ENCODE measurements around the gene ASCC3.

ASCC3 gene

DNA sequence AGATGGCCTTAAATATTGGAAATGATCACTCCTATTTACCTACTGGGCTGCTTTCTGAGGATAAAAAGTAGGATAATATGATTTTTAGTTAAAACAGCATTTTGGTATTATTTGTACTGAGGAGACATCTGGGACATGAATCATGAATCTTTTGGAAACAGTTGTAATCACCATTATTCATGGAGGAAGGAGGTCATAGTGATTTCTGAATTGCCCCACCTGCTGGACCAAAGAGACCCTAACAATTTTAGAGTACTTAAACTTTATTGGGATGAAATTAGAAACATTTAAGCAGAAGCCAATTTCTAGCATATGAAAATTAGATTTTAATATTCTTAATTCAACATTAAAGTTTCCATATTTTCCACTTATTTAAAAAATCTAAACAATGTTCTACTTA is 308.0 kb downstream of the ASCC3 start:
- DNase-seq = no peak

DNA sequence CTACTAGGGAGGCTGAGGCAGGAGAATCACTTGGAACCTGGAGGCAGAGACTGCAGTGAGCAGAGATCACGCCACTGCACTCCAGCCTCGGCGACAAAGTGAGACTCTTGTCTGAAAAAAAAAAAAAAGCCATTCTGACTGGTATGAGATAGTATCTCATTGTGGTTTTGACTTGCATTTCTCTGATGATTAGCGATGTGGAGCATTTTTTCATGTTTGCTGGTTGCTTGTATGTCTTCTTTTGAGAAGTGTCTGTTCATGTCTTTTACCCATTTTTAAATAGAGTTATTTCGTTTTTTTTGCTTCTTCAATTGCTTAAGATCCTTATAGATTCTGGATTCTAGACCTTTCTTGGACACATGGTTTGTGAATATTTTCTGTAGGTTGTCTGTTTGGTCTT is 312.9 kb downstream of the ASCC3 start:
- DNase-seq = no peak

DNA sequence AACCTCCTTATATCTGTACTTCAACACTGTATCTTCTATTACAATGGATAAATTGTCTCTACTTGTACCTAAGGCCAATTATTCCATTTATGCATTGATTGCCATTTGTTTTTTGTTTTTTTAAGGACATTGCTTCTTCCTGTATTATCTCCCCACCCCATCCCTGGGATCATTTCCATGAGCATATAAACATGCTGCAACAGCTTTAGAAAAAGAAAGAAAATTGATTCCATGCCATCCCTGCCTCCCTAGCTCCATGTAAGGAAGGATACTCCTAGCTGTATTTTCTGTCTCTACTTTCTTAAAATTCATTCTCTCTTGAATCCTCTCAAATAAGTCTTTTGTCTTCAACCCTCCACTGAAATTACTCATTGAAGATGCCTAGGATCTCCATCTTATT is 314.6 kb downstream of the ASCC3 start:
- DNase-seq = no peak

DNA sequence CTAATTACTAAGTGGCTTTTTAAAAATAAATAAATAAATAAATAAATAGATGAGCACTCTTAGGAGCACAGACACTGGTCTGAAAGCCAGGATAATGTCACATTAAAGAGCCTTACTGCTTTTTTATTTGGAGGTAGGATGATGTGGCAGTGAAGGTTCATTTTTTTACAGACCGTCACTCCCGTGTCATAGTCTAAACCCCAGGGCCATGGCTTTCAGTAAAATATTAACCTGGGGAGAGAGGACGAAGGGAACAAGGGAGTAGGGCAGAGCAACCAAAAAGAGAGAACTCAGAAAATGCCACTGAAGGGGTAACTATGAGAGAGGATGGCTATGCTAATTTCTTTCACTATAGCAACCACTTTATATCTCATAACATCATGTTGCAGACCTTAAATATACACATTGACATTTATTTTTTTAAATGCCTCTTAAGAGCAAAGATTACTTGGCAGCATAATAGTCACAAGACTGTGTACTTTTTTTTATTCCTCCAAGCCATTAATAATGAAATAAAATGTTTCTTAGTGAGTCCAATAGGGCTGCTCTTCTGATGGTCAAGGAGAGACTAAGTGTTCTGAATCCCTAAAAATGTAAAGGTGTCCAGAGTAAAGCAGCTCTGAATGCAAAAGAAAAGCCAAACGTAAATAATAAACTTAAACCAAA is 315.6 kb downstream of the ASCC3 start:
- no peak for DNase-seq

DNA sequence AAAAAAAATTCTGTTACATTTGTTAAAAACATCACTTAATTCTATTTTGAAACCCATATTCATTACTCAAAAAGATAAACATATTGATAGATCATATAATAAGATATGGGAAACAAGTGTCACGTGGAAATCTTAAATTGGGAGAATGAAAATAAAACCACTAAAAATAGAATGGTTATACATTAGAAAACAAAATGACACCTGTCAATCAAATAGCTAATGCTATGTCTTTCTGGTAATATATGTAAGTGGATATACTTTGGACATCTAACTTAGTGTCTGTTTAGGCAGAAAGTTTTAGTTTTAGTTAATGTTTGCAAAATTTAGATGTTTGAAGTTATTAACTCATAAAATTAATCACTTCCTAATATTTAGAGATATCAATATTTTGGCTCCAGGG is 321.3 kb downstream of the ASCC3 start:
- DNase-seq = no peak

DNA sequence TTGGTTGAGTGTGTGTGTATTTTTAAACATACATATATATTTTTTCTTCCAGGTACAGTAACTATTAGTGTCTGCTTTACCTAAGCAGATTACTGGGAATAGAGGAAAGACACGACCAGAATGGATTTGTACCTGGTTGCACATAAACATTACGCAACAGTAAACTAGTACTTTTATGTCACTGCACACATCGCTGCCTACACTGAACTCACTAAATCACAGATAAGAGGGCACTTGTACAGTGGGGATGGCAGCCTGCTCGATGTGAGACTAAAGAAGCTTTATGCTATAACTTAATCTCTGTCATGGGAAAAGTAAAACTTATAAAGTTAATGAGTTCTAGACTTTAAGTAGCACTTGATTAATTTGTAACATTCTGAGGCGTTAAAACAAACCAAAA is 326.9 kb downstream of the ASCC3 start:
- no peak for DNase-seq

DNA sequence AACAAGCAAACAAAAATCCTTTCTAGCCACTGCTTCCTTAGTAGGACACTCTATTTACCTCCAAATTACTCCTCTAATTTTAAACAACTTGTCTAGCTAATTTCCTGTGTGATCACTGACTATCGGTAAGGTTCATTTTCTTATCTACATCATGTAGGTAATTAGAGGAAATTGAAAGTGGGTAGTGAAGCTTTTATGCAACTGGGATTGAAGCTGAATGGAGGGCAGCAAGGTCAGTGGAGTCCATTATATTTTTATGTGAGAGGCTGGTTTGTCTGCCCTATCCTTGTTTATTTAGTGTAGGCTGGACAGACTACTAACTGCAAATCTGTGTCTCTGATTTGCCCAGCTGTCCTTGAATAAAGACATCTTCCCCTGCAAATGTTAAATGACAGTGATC is 327.9 kb downstream of the ASCC3 start:
- no peak for DNase-seq

DNA sequence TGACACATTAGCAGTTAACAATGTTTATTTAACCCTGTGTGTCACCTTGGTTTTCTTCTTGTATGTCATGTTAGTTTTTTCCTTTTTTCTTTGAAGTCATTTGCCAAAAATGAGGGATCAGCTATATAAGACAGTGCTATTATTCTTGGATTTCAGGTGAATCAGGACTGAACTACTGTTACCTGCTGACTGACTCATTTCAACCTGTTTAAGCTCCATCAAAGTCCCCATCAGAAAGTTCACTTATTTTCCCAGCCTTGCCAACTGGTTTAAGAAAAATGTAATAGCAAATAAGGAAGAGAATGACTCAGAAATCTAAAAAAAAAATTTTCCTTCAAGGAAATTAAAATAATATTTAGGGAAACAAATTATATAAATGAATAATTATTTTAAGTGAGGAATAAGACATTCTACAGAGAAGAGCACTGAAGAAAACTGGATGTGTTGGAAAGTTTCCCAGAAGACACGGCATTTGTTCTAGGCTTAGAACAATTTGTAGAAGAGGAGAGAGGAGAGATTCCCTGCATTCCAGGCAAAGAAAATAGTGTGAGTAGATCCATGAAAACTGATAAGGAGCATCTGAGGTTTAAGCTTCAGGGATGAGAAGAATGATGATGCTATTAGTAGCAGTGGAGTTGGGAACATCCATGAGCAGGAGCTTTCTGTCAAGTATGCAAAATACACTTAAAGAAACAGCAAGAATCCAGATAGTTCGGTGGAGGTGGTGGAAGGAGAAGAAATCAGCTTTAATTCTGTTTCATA is 331.5 kb downstream of the ASCC3 start:
- DNase-seq = no peak

DNA sequence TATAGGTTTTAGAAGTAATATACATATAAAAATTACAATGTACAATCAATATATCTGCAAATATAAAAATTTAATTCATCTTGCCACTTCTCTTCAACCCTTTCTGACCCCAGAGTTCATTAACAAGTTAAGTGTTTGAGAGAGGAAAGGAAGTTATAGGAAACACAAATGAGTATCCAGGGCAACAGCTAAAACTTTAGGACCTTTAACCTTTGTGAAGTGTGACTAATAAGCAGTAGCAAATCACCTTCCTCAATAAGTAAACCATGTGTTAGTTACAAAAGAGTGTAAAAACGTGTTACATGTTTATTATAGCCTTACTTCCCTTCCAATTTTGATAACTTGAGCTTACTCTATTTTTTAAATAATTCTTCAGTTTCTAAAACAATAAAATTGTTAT is 343.0 kb downstream of the ASCC3 start:
- DNase-seq = no peak

DNA sequence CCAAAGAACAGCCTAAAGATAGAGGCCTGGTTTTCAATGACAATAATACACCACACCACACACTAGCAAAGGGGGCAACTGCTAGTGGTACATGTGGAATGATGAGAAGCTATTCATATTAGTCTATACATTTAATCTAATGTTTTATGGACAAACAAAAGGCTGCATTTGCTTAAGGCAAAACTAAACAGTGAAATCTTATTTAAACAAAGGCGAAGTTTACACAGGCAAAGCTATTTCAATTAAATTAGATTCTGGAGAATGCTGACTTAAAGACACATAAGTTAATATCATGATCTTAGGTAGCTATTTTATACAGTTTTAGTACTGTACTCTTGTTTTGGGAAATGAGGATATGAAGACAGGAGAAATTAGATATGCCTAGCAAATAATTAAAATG is 362.5 kb downstream of the ASCC3 start:
- no peak for DNase-seq

DNA sequence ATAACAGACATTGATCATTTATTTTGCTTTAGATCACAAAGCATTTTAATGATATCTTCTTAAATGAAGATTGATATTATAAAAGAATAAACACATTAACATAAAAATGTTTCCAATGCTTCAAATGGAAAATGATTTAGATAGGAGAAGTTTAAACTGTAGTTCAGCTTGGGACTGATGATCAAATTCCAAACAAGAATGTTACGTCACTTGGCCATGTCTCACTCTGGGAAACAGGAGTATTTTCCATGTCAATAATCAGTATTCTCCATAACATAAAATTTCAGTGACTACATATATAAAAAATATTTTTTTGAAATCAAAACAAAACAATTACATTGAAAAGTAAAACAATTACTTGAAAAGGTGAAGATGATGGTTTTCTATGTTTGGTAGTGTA is 363.5 kb downstream of the ASCC3 start:
- no peak for DNase-seq

DNA sequence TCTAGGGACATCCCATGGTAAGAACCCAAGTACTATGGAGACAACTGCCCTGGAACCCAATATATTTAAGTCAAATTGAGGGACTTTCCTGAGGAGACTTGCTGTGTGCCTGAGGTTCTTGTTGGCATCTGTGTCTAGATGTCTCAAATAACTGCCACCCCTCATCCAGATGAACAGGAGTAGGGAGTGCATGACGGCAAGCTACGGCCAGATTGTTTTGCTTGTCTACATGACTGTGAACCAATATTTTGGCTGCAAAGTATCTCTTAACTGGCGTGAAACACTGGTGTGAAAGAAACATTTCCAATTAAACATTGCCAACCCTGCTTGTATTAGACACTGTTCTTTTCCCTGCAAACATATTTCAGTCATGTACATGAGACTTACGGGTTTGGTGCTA is 364.0 kb downstream of the ASCC3 start:
- DNase-seq = no peak

DNA sequence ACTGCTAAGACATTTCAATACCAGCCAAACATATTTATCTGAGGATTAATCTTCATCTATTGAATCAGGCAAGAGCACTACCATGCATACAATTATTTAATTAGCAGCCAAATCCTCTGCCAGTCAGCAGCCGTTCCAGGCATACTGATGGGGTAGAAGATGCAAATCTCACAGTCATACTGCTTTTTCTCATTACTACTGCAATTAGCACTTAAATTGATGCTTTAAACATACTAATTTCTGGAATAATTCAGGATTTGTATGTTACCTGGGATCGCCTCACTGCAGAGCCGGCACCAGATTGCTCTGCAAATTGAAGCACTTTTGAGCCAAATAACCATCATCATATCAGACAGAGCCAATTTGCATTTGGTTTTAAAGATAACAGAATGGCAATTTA is 366.5 kb downstream of the ASCC3 start:
- DNase-seq = no peak

DNA sequence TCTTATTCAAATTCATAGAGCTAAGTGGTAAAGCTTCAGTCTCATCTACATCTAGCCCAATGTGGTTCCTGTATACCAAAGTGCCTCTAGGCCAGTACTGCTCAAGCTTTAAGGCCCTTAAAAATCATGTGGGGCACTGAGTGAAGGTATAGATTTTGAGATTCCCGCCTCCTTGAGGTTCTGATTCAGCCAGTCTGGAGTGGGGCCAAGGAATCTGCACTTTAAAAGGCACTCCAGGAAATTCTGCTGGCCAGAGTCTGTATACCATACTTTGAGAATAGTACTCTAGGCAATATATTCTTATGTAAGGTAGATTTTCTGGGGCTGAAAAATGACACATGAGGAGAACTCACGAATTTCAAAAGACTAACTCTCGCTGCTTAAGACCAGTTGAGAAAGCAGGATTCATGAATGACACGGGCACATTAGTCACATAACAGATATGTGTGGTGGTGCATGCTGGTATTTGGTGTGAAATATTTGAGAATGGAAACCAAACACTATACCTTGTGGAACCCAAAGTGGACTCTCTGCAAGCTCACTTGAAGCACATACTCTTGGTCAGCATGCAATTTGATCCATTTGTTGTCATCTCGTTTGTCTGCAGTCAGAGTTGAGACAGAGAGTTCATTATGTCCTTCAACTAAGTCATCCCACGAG is 368.8 kb downstream of the ASCC3 start:
- no peak for DNase-seq

DNA sequence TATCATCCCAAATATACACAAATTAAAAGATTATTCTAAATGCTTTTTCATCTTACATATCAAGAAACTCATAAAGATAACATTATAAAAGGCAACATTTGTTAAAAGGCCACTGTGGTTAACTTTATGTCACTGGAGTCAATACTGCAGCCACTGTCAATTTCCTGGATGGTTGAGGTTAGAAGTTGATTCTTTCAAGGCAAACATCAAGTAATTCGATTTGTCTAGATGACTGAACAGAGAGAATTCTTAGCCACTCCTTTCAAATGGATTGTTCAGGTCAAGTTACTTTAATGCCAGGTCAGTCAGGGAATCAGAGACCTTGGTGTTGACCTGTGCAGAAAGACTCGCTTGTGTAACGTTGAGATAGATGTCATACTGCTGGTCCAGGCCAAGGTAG is 372.0 kb downstream of the ASCC3 start:
- no peak for DNase-seq

DNA sequence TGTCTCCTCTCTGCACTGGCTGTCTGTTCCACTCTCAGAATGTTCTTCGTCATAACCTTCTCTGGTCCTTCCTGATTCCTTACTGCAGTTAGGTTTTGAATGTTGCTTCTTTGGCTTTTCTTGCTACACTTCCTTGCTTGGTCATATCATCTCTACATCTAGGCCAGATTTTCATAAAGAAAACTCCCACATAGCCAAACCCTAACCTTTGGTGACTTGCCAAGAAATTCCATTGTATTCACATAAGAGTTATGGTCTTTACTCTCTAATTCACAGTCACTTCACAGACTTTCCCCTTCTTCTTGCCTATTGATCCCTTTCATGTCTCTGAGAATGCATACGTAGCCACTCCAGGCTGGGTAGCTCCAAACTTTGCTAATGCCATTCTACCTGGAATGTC is 374.5 kb downstream of the ASCC3 start:
- no peak for DNase-seq

DNA sequence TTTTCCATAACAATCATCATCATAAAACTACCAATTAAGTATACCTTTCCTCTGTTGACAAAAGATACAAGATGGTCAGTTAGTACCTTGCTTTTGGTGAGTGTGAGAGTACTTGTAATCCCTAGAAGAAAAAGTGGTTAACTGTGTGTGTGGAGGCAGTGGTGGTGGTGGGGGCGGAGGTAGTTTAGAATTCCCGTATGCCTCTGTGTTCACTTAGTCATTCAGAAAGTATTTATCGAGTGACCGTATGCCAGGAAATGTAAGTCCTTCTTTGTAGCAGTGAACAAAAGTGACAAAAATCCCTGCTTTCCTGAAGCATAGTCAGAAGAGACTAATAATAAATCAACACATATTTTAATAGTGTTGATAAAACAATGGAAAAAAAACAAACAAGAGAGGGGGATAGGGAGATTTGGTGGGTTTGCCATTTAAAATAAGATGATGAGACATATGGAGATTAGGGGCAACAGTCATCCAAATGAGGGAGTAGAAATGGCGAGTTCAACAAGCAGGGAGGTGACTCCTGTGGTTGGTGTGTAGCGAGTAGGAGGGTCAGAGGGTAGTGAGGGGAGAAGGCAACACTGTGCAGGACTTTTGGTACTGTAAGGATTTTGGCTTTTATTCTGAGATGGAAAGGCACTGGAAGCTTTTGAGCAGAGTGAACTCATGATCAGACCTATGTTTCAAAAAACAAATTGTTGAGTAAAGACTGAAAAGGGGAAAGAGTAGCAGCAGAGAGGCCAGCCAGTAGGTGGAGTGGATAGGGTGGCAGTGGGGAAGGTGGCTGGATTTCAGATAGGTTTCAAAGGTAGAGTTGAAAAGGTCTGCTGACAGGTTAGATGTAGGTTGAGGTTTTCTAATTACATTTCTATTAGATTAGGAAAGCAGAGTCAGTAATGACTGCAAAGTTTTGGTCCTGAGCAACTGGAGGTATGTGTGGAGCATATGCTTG is 376.1 kb downstream of the ASCC3 start:
- no peak for DNase-seq

DNA sequence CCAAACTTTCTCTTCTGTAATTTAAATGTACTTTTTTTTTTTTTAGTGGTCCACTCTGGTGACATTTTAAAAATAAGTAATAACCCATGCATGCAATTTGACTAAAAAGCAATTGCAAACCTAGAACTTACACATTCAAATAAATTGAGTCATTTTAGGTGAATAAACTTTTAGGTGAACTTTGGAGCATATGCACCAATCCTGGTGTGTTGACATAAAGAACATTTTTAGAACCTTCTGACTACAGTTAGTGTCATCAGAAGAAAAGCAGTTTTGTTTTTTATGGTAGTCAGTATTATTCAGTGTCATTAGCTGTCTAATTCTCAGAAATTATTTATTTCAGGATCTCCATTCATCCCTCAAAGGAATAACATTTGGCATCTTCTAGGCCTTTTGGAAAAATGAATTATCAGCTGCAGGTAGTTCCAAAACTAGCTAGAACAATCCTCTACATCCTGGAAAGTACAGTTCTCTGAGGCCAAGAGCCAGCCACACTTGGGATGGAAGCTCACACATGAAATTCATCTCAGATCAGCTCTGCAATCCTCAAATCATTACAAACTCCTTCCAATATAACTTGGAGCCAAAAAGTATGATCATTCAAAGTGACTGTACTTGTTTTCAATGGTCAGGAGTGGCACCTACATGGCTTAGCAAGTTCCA is 378.0 kb downstream of the ASCC3 start:
- DNase-seq = no peak

DNA sequence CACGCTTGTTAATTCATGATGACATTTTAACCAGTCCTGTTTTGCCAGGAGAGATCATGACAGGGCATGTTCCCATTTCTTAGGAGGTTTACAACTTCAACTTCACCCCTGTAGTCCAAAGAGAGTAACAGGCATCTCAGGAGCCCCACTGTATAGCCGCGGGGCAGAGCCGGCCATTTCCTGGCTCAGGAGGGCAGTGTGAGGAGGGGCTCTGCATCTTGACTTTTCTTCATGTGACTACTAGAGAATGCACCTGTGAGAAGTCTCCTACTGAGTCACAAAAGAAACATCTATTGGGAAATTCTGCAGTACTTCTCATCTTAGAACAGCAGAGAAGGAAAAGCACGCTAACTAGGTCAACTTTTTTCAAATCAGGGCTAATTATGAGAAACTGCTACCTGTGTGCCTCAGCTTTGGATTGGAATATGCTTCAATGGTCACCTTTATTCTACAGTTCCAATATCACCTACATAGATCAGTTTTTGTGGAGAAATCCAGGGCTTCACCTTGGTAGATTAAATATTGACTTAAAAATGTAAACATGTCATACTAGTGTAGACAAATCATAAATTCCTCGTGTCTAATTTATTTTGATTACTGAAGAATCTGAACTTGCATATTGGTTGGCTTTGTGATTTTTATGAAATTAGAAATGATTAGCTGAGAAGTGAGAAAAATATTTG is 387.8 kb downstream of the ASCC3 start:
- no peak for DNase-seq

DNA sequence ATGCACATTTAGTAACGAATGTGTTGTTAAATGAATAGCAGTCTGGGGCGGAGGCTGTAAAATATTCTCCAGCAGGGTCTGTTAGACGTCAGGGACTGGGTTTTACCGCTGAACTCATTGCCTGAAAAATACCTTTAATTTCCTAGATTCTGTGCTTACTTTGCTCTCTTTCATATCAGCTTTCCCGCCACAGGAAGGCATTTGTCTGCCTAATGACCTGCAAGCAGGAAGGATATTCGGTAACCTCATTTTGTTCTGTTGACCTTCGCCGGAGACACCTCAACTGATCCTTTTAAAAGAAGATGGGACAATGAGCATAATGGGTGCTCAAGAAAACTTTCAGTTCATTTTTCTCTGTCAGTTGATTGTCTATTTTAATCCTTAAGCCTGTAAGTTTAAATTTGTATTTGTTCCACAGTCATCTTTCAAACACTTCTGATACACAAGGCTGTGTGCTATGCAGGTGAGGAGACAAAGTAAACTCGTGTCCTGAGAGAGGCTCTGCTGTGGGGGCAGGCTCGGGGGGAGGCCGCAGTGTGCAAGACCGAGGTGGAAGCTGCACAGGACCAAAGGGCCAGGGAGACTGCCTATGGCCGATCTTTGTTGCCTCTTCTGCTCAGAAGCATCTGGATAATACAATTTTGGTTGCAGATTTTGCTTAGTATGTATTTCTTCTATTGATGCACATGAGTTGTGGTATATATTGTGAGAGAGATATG is 389.0 kb downstream of the ASCC3 start:
- no peak for DNase-seq

DNA sequence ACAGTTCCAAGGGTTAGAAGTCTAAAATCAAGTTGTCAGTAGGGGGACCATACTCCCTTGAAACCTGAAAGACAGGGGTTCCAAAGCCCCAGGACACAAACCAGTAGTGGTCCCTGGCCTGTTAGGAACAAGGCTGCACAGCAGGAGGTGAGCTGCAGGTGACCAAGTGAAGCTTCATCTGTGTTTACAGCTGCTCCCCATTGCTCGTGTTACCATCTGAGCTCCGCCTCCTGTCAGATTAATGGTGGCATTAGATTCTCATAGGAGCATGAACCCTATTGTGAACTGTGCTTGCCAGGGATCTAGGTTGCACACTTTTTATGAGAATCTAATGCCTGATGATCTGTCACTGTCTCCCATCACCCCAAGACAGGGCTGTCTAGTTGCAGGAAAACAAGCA is 391.1 kb downstream of the ASCC3 start:
- DNase-seq = no peak
